ENCODE data around the gene PCK1.
"Not testable (repeated sequence)": the region's sequence is repeated elsewhere in the genome, so short reads cannot be mapped to it uniquely, and the experiment has no call there.

Gene PCK1

GRCh38 chr20:57560554-57561355 lies at the start of gene PCK1:
TSS of gene PCK1 (plus strand) at chr20:57561110. CDS start at chr20:57561412, 302 bp downstream.
- peak in 1 of 2 experiments; percentile 25 for DNase-seq

GRCh38 chr20:57511709-57512108 lies 49.2 kb upstream of the PCK1 start:
- not testable (repeated sequence) for DNase-seq

GRCh38 chr20:57512432-57512831 lies 48.5 kb upstream of the PCK1 start:
- DNase-seq: no peak

GRCh38 chr20:57513199-57513598 lies 47.7 kb upstream of the PCK1 start:
- DNase-seq: no peak

DNA sequence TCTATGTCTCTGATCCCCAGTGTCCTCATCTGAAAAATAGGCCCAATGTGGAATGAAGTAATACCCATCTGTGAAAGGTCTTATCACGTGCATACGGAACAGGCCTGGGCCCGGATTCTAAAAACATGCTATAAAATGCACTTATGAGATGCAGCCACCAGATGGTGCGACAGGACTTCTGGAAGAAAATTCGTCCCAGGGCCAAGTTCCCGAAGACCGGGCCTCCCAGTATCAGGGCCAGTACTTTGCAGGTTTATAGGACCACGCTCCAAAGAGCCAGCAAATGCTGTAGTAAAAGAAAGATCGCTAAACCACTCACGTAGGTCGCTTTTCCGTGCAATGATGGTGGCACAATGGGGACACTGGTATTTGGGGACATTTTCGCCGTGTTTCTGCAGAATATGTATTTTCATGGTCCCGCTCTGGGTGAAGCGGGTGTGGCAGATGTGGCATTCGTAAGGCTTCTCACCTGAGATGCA lies 46.6 kb upstream of the PCK1 start:
- DNase-seq: no peak

- no peak for DNase-seq
These were observed 43.0 kb upstream of the PCK1 start for GRCh38 chr20:57517904-57518303.

DNA sequence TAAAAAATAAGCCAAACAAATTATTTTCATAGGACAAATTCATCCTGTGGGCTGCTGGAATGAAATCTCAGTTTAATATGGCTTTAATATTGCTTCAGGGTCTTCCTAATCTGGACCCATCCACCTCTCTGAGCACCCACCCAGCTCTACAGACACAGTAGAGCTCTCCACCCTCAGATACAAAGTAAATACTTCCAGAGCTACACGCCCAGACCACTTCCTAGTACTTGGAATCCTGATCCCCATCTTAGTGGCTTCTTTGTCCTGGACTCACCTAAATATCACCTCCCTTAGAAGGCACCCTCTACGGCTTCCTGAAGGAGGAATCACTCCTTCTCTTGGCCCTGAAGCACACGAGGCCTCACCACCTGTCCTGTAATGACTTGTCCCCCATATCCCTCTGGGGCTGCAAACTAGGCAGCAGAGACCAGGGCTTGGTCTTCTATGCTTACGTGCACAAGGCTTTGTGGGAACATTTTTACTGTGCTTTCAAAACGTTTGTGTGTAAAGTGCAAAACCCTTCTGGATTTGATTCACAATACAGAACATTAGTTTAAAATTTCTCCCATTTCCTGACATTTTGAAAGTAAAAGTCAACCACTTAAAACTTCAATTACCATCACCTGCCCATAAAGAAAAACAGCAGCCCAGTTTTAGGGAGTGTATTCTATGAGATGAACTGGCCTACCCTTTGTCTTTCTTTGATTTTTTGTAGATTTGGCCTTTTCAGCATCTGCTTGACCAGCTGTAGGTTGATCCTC lies 38.4 kb upstream of the PCK1 start:
- DNase-seq: no peak

DNA sequence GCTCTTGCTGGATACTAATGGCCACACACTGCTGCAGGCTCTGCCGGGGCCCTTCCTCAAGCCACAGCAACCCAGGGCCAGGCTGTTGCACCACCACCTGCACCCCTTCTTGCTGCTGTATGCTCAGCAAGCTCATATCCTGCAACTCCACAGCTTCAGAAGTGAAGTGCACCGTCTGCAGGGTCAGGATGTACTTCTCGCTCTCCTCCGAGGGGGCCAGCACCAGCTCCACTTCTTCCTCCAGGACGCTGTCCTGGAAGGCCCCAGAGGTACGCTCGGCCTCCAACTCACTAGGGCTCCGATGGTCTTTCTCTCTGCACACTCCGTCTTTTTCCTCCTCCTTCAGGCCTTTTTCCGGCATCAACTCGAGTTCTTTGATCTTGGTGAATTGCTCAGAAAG lies 37.1 kb upstream of the PCK1 start:
- no peak for DNase-seq

- DNase-seq: peak in 1 of 2 experiments; percentile 83
These were observed 36.3 kb upstream of the PCK1 start, which contains the start of gene CTCFL for GRCh38 chr20:57524511-57525176. TSS of gene CTCFL (minus strand) at chr20:57525140. CDS start at chr20:57524205, 935 bp downstream.

DNA sequence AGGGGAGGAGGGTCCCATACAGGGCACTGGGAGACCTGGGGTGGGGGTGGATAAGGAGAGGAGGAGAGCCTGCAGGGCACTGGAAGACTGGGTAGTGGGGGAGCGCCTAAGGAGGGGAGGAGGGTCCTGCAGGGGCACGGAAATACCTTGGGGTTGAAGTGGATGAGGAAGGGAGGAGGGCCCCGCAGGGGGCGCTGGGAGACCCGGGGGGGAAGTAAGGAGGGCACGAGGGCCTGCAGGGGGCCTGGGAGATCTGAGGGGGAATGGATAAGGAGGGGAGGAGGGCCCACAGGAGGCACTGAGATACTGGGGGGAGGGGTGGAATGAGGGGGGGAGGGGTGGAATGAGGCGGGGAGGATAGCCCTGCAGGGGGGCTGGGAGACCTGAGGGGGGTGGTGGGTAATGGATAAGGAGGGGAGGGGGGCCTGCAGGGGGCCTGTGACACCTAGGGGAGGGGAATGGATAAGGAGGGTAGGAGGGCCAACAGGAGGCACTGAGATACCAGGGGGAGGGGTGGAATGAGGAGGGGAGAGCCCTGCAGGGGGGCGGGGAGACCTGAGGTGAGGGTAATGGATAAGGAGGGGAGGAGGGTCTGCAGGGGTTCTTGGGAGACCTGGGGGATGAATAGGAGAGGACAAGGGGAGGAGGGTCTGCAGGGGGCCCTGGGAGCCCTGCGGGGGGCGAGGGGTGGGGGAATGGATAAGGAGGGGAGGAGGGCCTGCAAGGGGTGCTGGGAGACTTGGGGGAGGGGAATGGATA lies 35.4 kb upstream of the PCK1 start:
- peak; percentile 91 to 94 for DNase-seq

DNA sequence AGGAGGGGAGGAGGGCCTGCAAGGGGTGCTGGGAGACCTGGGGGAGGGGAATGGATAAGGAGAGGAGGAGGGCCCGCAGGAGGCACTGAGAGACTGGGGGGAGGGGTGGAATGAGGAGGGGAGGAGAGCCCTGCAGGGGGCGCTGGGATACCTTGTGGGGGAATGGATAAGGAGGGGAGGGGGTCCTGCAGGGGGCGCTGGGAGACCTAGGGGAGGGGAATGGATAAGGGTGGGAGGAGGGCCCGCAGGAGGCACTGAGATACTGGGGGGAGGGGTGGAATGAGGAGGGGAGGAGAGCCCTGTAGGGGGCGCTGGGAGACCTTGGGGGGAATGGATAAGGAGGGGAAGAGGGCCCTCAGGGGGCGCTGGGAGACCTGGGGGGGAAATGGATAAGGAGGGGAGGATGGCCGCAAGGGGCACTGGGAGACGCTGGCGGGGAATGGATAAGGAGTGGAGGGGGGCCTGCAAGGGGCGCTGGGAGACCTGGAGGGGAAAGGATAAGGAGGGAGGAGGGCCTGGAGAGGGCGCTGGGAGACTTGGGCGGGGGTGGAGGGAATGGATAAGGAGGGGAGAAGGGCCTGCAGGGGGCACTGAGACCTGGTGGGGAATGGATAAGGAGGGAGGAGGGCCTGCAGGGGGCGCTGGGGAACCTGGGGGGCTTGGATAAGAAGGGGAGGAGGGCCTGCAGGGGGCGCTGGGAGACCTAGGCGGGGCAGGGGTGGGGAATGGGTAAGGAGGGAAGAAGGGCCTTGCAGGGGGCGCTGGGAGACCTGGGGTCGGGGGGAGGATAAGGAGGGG lies 34.6 kb upstream of the PCK1 start:
- DNase-seq: peak; percentile 99

DNA sequence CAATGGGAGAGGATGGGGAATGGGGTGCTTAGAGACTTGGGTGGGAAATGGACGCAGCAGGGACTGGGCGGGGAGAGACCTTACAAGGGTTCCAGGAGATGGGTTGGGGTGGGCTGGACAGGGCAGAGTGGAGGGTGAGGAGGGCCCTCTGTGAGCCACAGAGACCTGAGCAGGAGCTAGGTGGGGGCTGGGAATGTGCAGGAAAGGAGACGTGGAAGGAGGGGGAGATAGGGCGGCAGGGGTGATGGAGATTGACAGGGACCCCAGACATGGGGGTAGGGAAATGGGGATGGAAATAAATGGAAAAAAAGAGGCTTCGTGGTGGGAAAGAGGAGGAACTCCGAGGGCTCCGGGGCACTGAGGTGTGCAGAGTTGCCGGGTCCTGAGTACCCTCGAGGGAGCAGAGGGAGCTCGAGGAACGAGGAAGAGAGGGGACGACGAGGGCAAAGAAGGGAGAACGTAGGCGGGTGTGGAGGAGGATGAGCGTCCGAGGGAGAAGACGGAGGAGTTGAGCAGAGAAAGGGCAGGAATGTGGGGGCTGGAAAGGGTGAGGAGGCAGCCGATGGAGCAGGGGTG lies 33.9 kb upstream of the PCK1 start:
- DNase-seq: no peak

DNA sequence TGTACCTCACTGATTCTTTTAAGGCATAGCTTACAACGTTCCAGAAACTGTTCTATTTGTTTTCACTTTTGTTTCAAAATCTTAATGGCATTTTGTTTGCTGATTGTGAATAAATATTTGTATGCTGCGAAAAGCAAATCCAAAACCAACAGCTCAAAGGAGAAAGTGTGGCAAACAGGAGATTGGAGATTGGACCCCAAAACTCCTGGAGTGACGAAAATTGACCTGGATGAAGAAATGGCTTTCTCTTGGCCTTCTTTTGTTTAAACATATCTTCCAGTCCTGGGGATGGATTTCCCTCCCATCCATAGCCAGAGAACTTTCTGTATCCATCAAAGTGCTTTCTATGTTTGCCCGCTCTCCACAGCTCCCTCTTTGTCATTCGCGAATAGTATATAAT lies 33.2 kb upstream of the PCK1 start:
- DNase-seq: no peak

- no peak for DNase-seq
These were observed 32.8 kb upstream of the PCK1 start for GRCh38 chr20:57528148-57528547.

- DNase-seq: no peak
These were observed 31.7 kb upstream of the PCK1 start for GRCh38 chr20:57529160-57529585.

DNA sequence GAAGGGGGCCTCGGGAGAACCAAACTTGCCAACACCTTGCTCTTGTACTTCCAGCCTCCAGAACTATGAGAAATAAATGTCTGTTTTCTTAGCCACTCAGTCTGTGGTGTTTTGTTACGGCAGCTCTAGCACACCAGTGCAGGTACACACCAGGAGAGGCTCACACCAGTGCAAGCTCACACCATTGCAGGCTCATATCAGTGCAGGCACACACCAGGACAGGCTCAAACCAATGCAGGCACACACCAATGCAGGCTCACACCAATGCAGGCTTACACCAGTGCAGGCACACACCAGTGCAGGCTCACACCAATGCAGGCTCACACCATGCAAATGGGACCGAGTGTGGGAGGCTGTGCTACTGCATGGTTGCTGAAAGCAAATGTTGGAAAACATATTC lies 31.1 kb upstream of the PCK1 start:
- no peak for DNase-seq

- DNase-seq: no peak
These were observed 30.5 kb upstream of the PCK1 start for GRCh38 chr20:57530327-57530981.

GRCh38 chr20:57532104-57532503 lies 28.8 kb upstream of the PCK1 start:
- no peak for DNase-seq

- DNase-seq: no peak
These were observed 25.6 kb upstream of the PCK1 start for GRCh38 chr20:57535297-57535696.

GRCh38 chr20:57536120-57536708 lies 24.7 kb upstream of the PCK1 start:
- no peak for DNase-seq

Measured in NCI-H1930 (cell line).